RWPE2 (cell line): Measurements from ENCODE around the gene SFSWAP.
A peak's percentile ranks its signal among the peaks of the same experiment; 100 is the strongest.

Experiments used
- ATAC-seq: fragments of 200-7000 bp; cut with Tn5 transposase; 3 replicates; pipeline ENCODE4 v1.9.1; 2021; ENCODE audit warnings: low read depth
- DNase-seq: peaks from one replicate; pipeline ENCODE4 v3.0.0-alpha.2; 2020; ENCODE audit warnings: low spot score
- H3K27ac ChIP-seq: fragments of 450-650 bp; 2 replicates; pipeline ENCODE4 v1.5.1; 2017; ENCODE audit warnings: mild to moderate bottlenecking; ENCODE audit not compliant: poor library complexity, severe bottlenecking
- H3K27me3 ChIP-seq: fragments of 250-450 bp; sonication (Bioruptor Pico); 2 replicates; pipeline ENCODE4 v1.5.1; 2021; ENCODE audit warnings: mild to moderate bottlenecking, moderate library complexity; ENCODE audit not compliant: insufficient read depth, poor library complexity, severe bottlenecking
- H3K36me3 ChIP-seq: fragments of 250-450 bp; sonication (Bioruptor Pico); 2 replicates; pipeline ENCODE4 v1.5.1; 2020; ENCODE audit warnings: low read depth, mild to moderate bottlenecking, moderate library complexity
- H3K4me1 ChIP-seq: fragments of 250-450 bp; sonication (Bioruptor Pico); 2 replicates; pipeline ENCODE4 v1.5.1; 2021; ENCODE audit warnings: mild to moderate bottlenecking, moderate library complexity; ENCODE audit not compliant: insufficient read depth, poor library complexity, severe bottlenecking
- H3K4me3 ChIP-seq: fragments of 250-450 bp; sonication (Bioruptor Pico); 2 replicates; pipeline ENCODE4 v1.5.1; 2021; ENCODE audit warnings: mild to moderate bottlenecking, moderate library complexity; ENCODE audit not compliant: severe bottlenecking
- H3K9me3 ChIP-seq: fragments of 250-450 bp; sonication (Bioruptor Pico); 2 replicates; pipeline ENCODE4 v1.5.1; 2021; ENCODE audit warnings: mild to moderate bottlenecking, moderate library complexity; ENCODE audit not compliant: severe bottlenecking
- TF ChIP-seq, protein P1 (sequence below): fragments of 450-650 bp; IDR thresholded peaks from one replicate; pipeline ENCODE4 v1.5.1; 2017; ENCODE audit warnings: mild to moderate bottlenecking, moderate library complexity; ENCODE audit not compliant: poor library complexity, severe bottlenecking

The SFSWAP gene

DNA sequence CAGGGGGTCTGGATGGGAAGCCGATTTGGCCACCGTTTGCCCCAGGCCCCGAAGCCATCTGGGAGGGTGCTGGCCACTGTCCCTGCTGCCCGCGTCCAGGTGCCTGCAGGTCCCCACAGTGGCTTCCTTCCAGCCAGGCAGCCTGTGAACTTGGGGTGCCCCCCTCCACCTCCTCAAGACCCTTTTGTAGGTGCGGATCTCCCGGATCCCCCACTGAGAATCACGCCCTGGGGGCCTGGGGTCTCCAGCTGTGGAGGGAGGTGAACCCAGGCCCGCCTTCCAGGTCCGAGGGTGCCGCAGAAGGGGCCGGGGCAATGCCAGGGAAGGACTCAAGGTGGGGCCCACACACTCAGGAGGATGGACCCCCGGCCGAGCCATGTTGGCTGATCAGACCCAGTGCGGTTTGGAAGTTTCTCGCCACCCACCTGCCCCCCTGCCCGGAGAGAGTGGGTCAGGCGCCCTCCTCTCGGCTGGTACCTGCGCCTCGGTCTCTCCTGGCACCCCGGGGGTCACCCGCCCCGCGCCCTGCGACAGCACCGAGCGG, 119.0 kb downstream of the SFSWAP start:
- no peak overlapping the region for H3K27ac ChIP-seq
- H3K27me3 ChIP-seq: peaks cover 14% of the 10 kb centered on the region
- H3K9me3 ChIP-seq: no peaks in the 10 kb centered on the region
- no peaks in the 10 kb centered on the region for H3K4me1 ChIP-seq
- no peaks in the 10 kb centered on the region for H3K36me3 ChIP-seq
- ATAC-seq: peak; percentile 3; the same call in 1 of the 3 replicates
- peak overlapping the region; percentile 63 for H3K4me3 ChIP-seq
- DNase-seq: peak; percentile 55
- TF ChIP-seq, protein P1, sequence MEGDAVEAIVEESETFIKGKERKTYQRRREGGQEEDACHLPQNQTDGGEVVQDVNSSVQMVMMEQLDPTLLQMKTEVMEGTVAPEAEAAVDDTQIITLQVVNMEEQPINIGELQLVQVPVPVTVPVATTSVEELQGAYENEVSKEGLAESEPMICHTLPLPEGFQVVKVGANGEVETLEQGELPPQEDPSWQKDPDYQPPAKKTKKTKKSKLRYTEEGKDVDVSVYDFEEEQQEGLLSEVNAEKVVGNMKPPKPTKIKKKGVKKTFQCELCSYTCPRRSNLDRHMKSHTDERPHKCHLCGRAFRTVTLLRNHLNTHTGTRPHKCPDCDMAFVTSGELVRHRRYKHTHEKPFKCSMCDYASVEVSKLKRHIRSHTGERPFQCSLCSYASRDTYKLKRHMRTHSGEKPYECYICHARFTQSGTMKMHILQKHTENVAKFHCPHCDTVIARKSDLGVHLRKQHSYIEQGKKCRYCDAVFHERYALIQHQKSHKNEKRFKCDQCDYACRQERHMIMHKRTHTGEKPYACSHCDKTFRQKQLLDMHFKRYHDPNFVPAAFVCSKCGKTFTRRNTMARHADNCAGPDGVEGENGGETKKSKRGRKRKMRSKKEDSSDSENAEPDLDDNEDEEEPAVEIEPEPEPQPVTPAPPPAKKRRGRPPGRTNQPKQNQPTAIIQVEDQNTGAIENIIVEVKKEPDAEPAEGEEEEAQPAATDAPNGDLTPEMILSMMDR: no peak

DNA sequence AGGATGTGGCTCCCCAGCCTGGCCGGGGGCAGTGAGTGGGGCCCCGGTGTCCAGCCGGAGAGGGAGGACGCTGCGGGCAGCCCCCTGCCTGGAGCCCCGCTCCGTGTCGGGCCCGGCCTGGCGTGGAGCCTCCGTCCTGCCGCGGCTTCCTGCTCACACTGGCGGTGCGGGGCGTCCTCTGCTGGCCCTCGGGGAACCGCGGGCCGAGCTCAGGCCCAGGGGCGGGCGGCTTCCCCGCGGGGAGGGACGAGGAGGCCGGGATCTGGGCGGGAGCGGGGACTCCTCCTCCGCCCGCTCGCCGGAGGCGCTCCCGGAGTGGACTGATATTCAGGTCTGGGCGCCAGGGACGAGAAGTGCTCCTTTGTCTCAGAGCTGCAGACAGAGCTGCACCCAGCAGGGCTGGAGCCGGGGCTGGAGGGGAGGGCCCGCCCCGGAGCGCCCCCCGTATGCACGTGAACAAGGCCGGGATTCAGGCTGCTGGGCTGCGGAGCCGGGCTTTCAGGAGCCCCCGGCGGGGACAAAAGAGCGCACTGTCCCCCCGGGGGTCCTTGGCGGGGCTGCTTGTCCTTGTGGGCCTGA, 119.5 kb downstream of the SFSWAP start:
- H3K27ac ChIP-seq: no peak overlapping the region

DNA sequence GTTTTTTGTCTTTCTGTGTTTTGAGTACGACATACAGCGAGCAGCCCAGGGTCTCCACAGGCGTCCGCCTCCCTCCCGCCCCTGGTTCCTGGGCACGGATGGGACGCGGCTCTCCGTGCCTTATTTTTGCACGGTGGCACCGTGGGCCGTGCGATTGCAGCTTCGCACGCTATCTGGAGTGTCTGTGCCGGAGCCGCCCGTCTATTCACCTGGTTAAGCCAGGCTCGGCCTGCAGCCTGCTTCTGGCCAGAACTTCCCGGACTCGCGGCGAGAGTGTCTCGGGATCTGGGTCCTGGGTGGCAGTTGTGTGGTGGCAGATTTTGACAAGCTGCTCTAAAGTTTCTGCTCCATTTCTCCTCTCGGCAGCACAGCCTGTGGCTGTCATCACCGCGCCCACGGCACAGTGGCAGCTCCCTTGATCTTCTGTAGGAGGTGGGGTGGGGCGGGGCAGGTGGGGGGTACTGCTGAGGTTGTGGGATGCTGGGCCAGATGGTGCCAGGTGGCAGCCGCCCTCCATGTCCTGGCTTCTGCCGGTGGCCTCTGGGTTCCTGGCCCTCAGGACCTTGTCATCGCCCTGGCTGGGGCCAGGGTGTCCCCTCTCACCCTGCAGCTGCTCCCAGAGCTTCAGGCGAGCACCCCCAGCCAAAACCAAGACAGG, 120.2 kb downstream of the SFSWAP start:
- peaks cover 14% of the 10 kb centered on the region for H3K27me3 ChIP-seq
- H3K4me1 ChIP-seq: no peaks in the 10 kb centered on the region

More for the DNA sequence above, 119.5 kb downstream of the SFSWAP start:
- H3K27me3 ChIP-seq: peaks cover 14% of the 10 kb centered on the region
- no peaks in the 10 kb centered on the region for H3K9me3 ChIP-seq
- TF ChIP-seq, protein P1: peak; percentile 79
- H3K4me3 ChIP-seq: peak overlapping the region; percentile 63
- H3K36me3 ChIP-seq: no peaks in the 10 kb centered on the region
- H3K4me1 ChIP-seq: no peaks in the 10 kb centered on the region
- ATAC-seq (peak; percentile 68), DNase-seq (peak; percentile 64)

DNA sequence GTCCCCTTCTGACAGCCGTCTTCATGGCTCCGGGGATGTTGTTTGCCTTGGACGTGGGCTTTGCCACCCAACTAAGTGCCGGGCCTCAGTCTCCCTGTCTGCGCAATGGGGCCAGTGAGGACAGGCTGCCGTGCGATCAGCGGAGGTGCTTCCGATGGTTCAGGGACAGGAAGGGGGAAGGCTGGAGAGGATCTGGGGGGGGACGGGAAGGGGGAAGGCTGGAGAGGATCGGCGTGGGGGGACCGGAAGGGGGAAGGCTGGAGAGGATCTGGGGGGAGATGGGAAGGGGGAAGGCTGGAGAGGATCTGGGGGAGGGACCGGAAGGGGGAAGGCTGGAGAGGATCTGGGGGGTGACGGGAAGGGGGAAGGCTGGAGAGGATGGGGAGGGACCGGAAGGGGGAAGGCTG, 120.7 kb downstream of the SFSWAP start:
- TF ChIP-seq, protein P1: no peak
- Histone ChIP-seq H3K4me1 (no peaks in the 10 kb centered on the region), H3K27me3 (peaks cover 14% of the 10 kb centered on the region), H3K9me3 (no peaks in the 10 kb centered on the region), H3K27ac (no peak overlapping the region), H3K36me3 (no peaks in the 10 kb centered on the region), H3K4me3 (peak overlapping the region; percentile 63)
- ATAC-seq (no peak), DNase-seq (no peak)

More for the DNA sequence above, 120.2 kb downstream of the SFSWAP start:
- TF ChIP-seq, protein P1: no peak
- Histone ChIP-seq H3K27ac (no peak overlapping the region), H3K36me3 (no peaks in the 10 kb centered on the region), H3K4me3 (peak overlapping the region; percentile 63), H3K9me3 (no peaks in the 10 kb centered on the region)
- DNase-seq (no peak), ATAC-seq (no peak)
